GM06990 (cell line): Measurements from ENCODE around the gene MFSD6.

Experiments used
- DNase-seq: peaks from one replicate; pipeline ENCODE4 v3.0.0-alpha.2; 2011; ENCODE audit not compliant: insufficient read length; ENCODE audit errors: extremely low read depth
- H3K27me3 ChIP-seq: replicated peaks from 2 replicates; pipeline ENCODE4 v1.6.0; 2011; ENCODE audit warnings: low read length; ENCODE audit not compliant: control insufficient read depth, insufficient read depth
- H3K36me3 ChIP-seq: 2 replicates; pipeline ENCODE4 v1.5.1; 2011; ENCODE audit warnings: low read length; ENCODE audit not compliant: control insufficient read depth, insufficient read depth
- H3K4me3 ChIP-seq: replicated peaks from 2 replicates; pipeline ENCODE4 v1.5.1; 2011; ENCODE audit warnings: low read depth, mild to moderate bottlenecking, control low read depth, low read length
- TF ChIP-seq, protein P1 (sequence below): IDR thresholded peaks from 2 replicates; pipeline ENCODE4 v1.5.1; 2011; ENCODE audit warnings: low read length, control low read depth, mild to moderate bottlenecking, inconsistent platforms; ENCODE audit not compliant: insufficient read depth, poor library complexity, severe bottlenecking

MFSD6 gene

DNA sequence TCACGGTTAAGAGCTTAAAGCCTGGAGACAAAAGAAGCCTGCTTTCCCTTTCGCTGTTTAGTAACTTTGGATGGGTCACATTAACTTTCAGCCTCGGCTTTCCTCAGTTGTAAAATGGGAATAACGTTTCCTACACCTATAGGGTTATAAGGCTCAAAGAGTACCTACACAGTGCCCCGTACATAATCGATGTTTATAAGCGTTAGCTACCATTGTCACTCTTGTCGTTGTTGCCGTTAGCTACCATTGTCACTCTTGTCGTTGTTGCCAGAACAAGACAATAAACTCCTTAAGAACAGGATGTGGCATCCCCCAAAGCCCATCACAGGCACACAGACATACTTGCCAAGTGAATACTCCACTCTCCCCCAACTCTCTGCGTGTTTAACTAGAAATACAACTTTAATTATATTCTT is 901 bp upstream of the MFSD6 start:
- no peaks in the 10 kb centered on the region for H3K36me3 ChIP-seq
- peak overlapping the region; percentile 83 for H3K4me3 ChIP-seq
- DNase-seq, result no peak
- no peaks in the 10 kb centered on the region for H3K27me3 ChIP-seq
- TF ChIP-seq, protein P1, sequence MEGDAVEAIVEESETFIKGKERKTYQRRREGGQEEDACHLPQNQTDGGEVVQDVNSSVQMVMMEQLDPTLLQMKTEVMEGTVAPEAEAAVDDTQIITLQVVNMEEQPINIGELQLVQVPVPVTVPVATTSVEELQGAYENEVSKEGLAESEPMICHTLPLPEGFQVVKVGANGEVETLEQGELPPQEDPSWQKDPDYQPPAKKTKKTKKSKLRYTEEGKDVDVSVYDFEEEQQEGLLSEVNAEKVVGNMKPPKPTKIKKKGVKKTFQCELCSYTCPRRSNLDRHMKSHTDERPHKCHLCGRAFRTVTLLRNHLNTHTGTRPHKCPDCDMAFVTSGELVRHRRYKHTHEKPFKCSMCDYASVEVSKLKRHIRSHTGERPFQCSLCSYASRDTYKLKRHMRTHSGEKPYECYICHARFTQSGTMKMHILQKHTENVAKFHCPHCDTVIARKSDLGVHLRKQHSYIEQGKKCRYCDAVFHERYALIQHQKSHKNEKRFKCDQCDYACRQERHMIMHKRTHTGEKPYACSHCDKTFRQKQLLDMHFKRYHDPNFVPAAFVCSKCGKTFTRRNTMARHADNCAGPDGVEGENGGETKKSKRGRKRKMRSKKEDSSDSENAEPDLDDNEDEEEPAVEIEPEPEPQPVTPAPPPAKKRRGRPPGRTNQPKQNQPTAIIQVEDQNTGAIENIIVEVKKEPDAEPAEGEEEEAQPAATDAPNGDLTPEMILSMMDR, result no peak

DNA sequence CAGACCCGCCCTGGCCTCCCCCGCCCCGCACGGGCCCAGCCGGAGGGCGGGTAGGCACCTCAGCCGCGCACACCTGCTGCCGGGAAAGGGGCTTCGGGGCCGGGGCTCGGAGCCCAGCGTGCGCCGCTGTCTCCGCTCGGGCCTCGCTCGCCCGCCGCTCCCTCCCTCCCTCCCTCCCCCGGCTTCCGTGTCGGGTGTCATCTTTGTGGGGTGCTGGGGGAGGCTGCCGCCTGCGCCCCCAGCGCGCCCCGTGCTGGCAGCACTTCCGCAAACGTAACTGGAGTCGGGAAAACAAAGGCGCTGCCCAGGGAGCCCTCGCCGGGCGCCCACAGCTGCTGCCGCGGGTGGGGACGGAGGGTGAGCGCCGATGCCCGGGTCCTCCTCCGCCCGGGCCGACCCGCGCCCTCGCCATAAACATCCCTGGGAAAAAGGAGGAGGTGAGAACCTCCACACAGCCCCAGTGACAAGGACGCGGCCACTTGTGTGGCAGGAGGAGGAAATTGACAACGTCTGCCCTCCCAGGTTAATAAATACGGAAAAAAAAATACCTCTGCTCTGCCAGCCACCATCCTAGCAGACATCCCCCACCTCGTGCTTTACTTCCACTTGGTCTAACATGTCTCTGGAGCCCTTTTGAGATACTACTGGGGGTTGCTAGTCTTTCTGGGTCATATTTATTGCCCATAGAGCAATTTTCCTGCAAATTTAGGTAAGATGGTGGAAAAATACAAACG is 550 bp downstream of the MFSD6 start:
- Histone ChIP-seq H3K36me3 (no peaks in the 10 kb centered on the region), H3K27me3 (no peaks in the 10 kb centered on the region), H3K4me3 (peak overlapping the region; percentile 83)
- DNase-seq, result peak; percentile 87
- TF ChIP-seq, protein P1, result no peak

DNA sequence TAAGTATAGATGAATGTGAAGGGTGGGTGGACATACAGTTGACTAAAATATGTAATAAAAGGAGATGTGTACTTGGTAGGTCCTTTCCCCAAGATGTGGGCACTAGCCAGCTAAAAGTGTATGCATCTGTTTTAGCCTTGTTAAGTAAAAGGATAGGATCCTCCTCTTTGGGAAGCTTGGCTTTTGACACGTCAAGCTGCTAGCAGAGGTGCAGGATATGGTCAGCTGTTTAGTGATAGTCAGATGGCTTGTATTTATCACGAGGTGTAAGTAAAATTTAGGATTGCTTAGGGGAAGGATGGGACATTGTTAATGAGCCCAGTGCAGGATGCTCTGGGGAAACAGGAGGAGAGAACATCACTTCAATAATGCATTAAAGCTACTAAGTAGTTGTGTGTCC is 1.5 kb downstream of the MFSD6 start:
- Histone ChIP-seq H3K4me3 (peak overlapping the region; percentile 83), H3K27me3 (no peaks in the 10 kb centered on the region), H3K36me3 (no peaks in the 10 kb centered on the region)
- no peak for DNase-seq
- TF ChIP-seq, protein P1, result no peak

DNA sequence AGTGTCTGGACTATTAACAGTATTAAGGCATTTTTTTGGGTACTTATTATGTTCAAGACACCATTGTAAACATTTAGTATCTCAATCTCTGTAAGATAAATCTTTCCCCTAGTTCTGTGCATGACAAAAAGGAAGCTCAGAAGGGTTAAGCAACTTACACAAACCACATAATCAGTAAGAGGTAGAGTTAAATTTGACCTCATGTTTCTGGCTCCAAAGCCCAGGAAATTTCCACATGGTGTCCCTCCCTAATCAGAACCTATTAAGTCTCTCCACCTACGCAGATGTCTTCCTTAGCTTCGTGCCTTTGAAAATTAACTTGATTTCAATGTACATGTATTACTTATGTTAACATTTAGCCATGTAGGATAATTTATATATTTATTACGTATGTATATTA is 2.0 kb downstream of the MFSD6 start:
- H3K4me3 ChIP-seq, result no peak overlapping the region
- TF ChIP-seq, protein P1, result no peak
- no peaks in the 10 kb centered on the region for H3K27me3 ChIP-seq
- H3K36me3 ChIP-seq, result no peaks in the 10 kb centered on the region
- DNase-seq, result no peak

DNA sequence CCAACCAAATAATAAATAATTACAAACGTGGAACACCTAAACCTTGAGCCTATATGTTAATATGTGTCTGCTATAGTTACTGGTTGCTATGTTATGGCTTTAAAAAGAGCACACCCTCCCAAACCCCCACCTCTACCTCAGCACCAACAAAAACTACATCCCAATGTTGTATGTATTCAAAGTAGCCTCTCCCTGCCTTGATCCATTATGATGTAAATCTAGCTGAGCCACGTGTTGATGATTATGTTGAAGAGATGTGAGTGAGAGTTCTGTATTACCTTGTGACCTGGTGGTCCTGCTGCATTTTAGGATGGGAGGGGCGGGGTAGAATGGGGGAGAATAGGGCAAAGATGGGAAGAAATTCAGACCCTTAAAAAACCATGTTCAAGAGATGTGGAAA is 4.8 kb downstream of the MFSD6 start:
- DNase-seq, result no peak
- H3K4me3 ChIP-seq, result no peak overlapping the region
- no peaks in the 10 kb centered on the region for H3K27me3 ChIP-seq
- no peaks in the 10 kb centered on the region for H3K36me3 ChIP-seq
- TF ChIP-seq, protein P1, result no peak

DNA sequence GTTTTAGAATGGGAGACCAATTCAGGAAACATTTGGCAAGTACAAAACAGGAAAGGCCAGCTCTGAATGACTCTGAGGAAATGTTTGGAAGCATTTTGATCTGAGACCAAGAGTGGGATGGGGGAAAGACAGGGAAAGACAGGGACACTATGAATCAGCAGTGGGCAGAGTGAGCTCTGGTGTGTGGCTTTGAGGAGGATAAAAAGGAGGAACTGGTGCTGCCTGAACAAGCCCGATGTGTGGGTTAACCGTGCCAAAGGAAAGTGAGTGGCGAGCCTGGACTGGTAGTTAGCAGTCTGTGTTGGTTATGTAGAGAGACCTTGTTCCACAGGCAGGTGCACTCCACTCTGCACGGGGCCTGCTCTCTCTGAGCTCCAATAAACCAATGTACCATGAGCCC is 5.3 kb downstream of the MFSD6 start:
- H3K36me3 ChIP-seq, result no peaks in the 10 kb centered on the region
- H3K27me3 ChIP-seq, result no peaks in the 10 kb centered on the region
- DNase-seq, result no peak
- H3K4me3 ChIP-seq, result no peak overlapping the region
- TF ChIP-seq, protein P1, result no peak
